DOHH2 (cell line): ENCODE results near the gene ZFX.

ENCODE experiments used
- H3F3A ChIP-seq: fragments of 200-600 bp; sonication (generic), shearing (Covaris generic); 2 replicates; pipeline ENCODE4 v1.6.0; 2016; ENCODE audit warnings: antibody characterized with exemption, mild to moderate bottlenecking; ENCODE audit not compliant: control insufficient read depth, insufficient read depth
- H3K27ac ChIP-seq: fragments of 200-600 bp; sonication (generic); 2 replicates; pipeline ENCODE4 v1.5.1; 2014; ENCODE audit warnings: low read depth, mild to moderate bottlenecking, low read length, moderate library complexity
- H3K27me3 ChIP-seq: fragments of 200-600 bp; sonication (generic); 2 replicates; pipeline ENCODE4 v1.6.1; 2014; ENCODE audit warnings: mild to moderate bottlenecking, low read length, mixed read lengths; ENCODE audit not compliant: control insufficient read depth
- H3K36me3 ChIP-seq: fragments of 200-600 bp; sonication (generic); 2 replicates; pipeline ENCODE4 v1.6.1; 2014; ENCODE audit warnings: mild to moderate bottlenecking, low read length, moderate library complexity, mixed read lengths; ENCODE audit not compliant: control insufficient read depth
- H3K4me1 ChIP-seq: fragments of 200-600 bp; sonication (generic); 2 replicates; pipeline ENCODE4 v1.6.1; 2014; ENCODE audit warnings: mild to moderate bottlenecking, low read length, mixed read lengths; ENCODE audit not compliant: control insufficient read depth
- H3K4me2 ChIP-seq: fragments of 200-600 bp; sonication (generic); 2 replicates; pipeline ENCODE4 v1.6.0; 2014; ENCODE audit warnings: mild to moderate bottlenecking, low read length, moderate library complexity
- H3K4me3 ChIP-seq: fragments of 200-600 bp; sonication (generic); 2 replicates; pipeline ENCODE4 v1.5.1; 2014; ENCODE audit warnings: mild to moderate bottlenecking, low read length, mixed read lengths
- H3K79me2 ChIP-seq: fragments of 200-600 bp; sonication (generic); 2 replicates; pipeline ENCODE4 v1.6.1; 2014; ENCODE audit warnings: mild to moderate bottlenecking, low read length, mixed read lengths; ENCODE audit not compliant: control insufficient read depth
- H3K9me2 ChIP-seq: fragments of 200-600 bp; sonication (generic); replicated peaks from 2 replicates; pipeline ENCODE4 v1.6.1; 2014; ENCODE audit warnings: mild to moderate bottlenecking, low read length, mixed read lengths; ENCODE audit not compliant: control insufficient read depth
- H3K9me3 ChIP-seq: fragments of 200-600 bp; sonication (generic); 2 replicates; pipeline ENCODE4 v1.6.1; 2014; ENCODE audit warnings: antibody characterized with exemption, low read length, mixed read lengths; ENCODE audit not compliant: control insufficient read depth, insufficient read depth
- H4K20me1 ChIP-seq: fragments of 200-600 bp; sonication (generic); 2 replicates; pipeline ENCODE4 v1.6.0; 2014; ENCODE audit warnings: low read depth, mild to moderate bottlenecking, antibody characterized with exemption, low read length, moderate library complexity; ENCODE audit not compliant: control insufficient read depth, insufficient read depth
- CTCF ChIP-seq: fragments of 200-600 bp; sonication (generic); IDR thresholded peaks from one replicate; pipeline ENCODE4 v1.5.1; 2014; ENCODE audit warnings: antibody characterized with exemption, mild to moderate bottlenecking, low read depth, low read length; ENCODE audit not compliant: poor library complexity, severe bottlenecking
- EZH2phosphoT487 ChIP-seq: fragments of 200-600 bp; sonication (generic); IDR thresholded peaks from 2 replicates; pipeline ENCODE4 v1.6.1; 2017; ENCODE audit warnings: borderline replicate concordance, mild to moderate bottlenecking, antibody characterized with exemption, low read length, moderate library complexity, mixed read lengths

ZFX gene

GRCh38 chrX:24189490-24189889 is 40.0 kb downstream of the ZFX start:
- Histone ChIP-seq H3K9me3 (no peaks in the 10 kb centered on the region), H3K27me3 (no peaks in the 10 kb centered on the region), H3K4me2 (no peak overlapping the region), H3K27ac (no peak overlapping the region), H3K4me3 (no peak overlapping the region), H4K20me1 (no peaks in the 10 kb centered on the region), H3F3A (no peaks in the 10 kb centered on the region), H3K9me2 (no peaks in the 10 kb centered on the region), H3K36me3 (peaks cover 25% of the 10 kb centered on the region), H3K4me1 (no peaks in the 10 kb centered on the region), H3K79me2 (peaks cover 96% of the 10 kb centered on the region)
- TF ChIP-seq CTCF = no peak
- no peak for TF ChIP-seq EZH2phosphoT487

- H3K79me2 ChIP-seq = peaks cover 96% of the 10 kb centered on the region
- H3K27me3 ChIP-seq = no peaks in the 10 kb centered on the region
- H3K4me1 ChIP-seq = no peaks in the 10 kb centered on the region
- H3K4me2 ChIP-seq = no peak overlapping the region
- no peaks in the 10 kb centered on the region for H4K20me1 ChIP-seq
- no peak overlapping the region for H3K27ac ChIP-seq
- no peaks in the 10 kb centered on the region for H3K9me3 ChIP-seq
- no peaks in the 10 kb centered on the region for H3K9me2 ChIP-seq
- TF ChIP-seq EZH2phosphoT487 (no peak), CTCF (no peak)
- H3F3A ChIP-seq = no peaks in the 10 kb centered on the region
- no peak overlapping the region for H3K4me3 ChIP-seq
- H3K36me3 ChIP-seq = peaks cover 25% of the 10 kb centered on the region
Measured at GRCh38 chrX:24190500-24191156, 41.1 kb downstream of the ZFX start.

GRCh38 chrX:24196509-24196908 is 47.0 kb downstream of the ZFX start:
- H3F3A ChIP-seq = no peaks in the 10 kb centered on the region
- TF ChIP-seq EZH2phosphoT487 (no peak), CTCF (no peak)
- H3K9me3 ChIP-seq = no peaks in the 10 kb centered on the region
- H3K27ac ChIP-seq = no peak overlapping the region
- peaks cover 14% of the 10 kb centered on the region for H3K36me3 ChIP-seq
- H3K79me2 ChIP-seq = peaks cover 94% of the 10 kb centered on the region
- no peaks in the 10 kb centered on the region for H3K27me3 ChIP-seq
- no peaks in the 10 kb centered on the region for H3K9me2 ChIP-seq
- no peaks in the 10 kb centered on the region for H4K20me1 ChIP-seq
- no peak overlapping the region for H3K4me3 ChIP-seq
- H3K4me2 ChIP-seq = no peak overlapping the region
- no peaks in the 10 kb centered on the region for H3K4me1 ChIP-seq
